ENCODE measurements around the gene SDK2.

SDK2 gene

DNA sequence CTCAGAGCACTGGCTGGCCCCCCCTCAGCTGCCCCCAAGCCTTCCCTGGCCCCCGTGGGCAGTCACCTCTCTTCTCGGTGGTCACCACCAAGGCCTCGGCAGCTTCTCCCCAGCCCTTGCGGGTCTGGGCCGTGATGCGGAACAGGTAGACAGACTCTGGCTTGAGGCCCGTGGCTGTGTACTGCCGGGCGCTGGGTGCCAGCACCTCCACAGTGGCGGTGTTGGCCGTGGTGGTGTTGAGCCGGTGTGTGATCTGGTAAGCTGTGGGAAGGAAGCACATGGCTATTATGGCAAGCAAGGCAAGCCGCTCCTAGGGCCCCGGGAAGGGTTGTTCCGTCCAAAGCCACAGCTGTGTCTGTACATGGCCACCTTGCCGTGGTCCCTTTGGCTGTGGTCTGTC, 254.0 kb downstream of the SDK2 start:
- H3K9ac ChIP-seq (ENCODE audit: low read length): no peak overlapping the region
- H3K36me3 ChIP-seq (ENCODE audit: control insufficient read depth, insufficient read depth, low read length): no peaks in the 10 kb centered on the region
- H3K27me3 ChIP-seq (ENCODE audit: control insufficient read depth, insufficient read depth, low read length): no peaks in the 10 kb centered on the region
- no peak overlapping the region for H3K27ac ChIP-seq (ENCODE audit: low read depth, low read length)
- no peak overlapping the region for H3K4me3 ChIP-seq (ENCODE audit: low read length)
- no peaks in the 10 kb centered on the region for H3K4me1 ChIP-seq (ENCODE audit: control insufficient read depth, insufficient read depth, low read length)

DNA sequence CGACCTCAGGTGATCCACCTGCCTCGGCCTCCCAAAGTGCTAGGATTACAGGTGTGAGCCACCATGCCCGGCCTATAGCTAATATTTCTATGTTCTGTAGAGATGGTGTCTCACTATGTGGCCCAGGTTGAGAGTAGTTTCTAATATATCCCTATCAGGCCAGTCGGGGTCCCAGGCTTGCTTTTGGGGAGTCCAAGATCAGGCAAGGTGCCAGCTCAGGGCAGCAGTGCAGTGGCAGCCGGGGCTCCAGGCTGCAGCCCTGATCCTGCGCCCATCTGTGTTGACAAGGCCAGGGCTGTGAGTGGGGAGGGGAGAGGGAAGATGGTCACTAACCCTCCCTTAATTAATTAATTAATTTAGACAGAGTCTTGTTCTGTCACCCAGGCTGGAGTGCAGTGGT, 254.8 kb downstream of the SDK2 start:
- Histone ChIP-seq H3K9ac (ENCODE audit: low read length) (no peak overlapping the region), H3K27ac (ENCODE audit: low read depth, low read length) (no peak overlapping the region), H3K27me3 (ENCODE audit: control insufficient read depth, insufficient read depth, low read length) (no peaks in the 10 kb centered on the region), H3K4me3 (ENCODE audit: low read length) (no peak overlapping the region), H3K4me1 (ENCODE audit: control insufficient read depth, insufficient read depth, low read length) (no peaks in the 10 kb centered on the region), H3K36me3 (ENCODE audit: control insufficient read depth, insufficient read depth, low read length) (no peaks in the 10 kb centered on the region)

DNA sequence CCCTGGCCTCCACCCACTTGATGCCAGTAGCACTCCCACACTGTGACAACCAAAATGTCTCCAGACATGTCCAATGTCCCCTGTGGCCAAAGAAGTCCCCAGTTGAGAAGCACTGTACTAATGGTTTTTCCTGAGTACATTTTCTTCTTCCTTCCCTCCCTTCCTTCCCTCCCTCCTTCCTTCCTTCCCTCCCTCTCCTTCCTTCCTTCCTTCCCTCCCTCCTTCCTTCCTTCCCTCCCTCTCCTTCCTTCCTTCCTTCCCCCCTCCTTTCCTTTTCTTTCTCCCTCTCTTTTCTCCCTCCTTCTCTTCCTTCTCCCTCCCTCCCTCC, 255.7 kb downstream of the SDK2 start:
- Histone ChIP-seq H3K4me3 (ENCODE audit: low read length) (no peak overlapping the region), H3K27ac (ENCODE audit: low read depth, low read length) (no peak overlapping the region), H3K9ac (ENCODE audit: low read length) (no peak overlapping the region), H3K36me3 (ENCODE audit: control insufficient read depth, insufficient read depth, low read length) (no peaks in the 10 kb centered on the region), H3K27me3 (ENCODE audit: control insufficient read depth, insufficient read depth, low read length) (no peaks in the 10 kb centered on the region), H3K4me1 (ENCODE audit: control insufficient read depth, insufficient read depth, low read length) (no peaks in the 10 kb centered on the region)

DNA sequence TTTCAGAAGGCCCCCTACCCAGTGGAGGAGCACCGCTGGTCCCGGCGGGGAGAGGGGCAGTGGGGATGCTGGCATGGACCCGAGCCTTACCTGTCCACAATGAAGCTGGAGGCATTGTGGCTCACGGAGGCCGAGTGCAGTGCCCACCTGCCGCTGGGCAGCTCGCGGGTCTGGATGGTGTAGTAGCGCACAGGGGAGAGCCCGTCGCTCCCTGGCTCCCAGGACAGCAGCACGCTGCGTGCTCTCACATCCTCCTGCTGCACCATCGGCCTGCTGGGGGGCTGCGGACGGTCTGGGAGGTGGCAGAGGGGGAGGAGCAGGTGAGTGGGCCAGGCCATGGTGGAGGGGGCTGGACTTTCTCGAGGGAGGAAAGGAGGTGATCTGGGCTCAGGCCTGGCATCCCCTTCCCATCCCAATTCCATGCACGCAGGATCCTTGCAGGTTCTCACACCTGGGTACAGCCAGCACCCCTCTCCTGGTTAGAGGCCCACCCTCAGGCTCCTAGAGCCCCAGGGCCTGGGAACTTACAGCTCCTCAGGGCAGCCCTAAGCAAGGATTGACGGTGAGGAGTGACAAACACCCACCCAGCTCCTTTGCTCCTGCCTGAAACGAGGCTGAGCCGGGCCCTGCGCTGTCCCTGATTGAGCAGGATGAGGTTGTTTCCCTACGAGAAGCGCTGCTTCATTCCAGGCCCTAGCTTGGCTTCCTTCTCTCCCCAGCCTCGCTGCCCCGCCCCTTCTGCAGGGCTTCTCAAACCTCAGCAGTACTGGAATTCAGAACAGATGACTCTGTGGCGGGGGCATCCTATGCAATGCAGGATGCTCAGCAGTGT, 256.3 kb downstream of the SDK2 start:
- Histone ChIP-seq H3K27ac (ENCODE audit: low read depth, low read length) (no peak overlapping the region), H3K4me3 (ENCODE audit: low read length) (no peak overlapping the region), H3K9ac (ENCODE audit: low read length) (no peak overlapping the region), H3K36me3 (ENCODE audit: control insufficient read depth, insufficient read depth, low read length) (no peaks in the 10 kb centered on the region), H3K4me1 (ENCODE audit: control insufficient read depth, insufficient read depth, low read length) (no peaks in the 10 kb centered on the region), H3K27me3 (ENCODE audit: control insufficient read depth, insufficient read depth, low read length) (no peaks in the 10 kb centered on the region)

DNA sequence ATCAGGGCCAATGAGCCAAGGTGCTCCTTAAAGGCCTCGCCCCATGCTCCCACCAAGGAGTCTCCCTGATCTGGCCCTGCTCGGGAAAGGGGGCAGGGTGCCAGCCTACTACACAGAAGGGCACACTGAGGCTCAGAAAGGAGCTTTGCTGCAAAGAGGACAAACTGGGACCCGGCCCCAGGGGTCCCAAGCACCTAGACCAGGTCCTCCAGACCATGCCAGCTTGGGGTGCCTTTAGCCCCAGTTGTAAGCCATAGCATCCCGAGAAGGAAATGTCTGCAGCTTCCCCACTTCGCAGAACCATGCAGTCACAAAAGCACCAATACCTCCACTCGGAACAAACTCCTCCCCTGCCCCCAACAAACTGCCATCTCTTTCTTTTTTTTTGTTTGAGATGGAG, 257.7 kb downstream of the SDK2 start:
- H3K4me3 ChIP-seq (ENCODE audit: low read length): no peak overlapping the region
- H3K27ac ChIP-seq (ENCODE audit: low read depth, low read length): no peak overlapping the region
- no peak overlapping the region for H3K9ac ChIP-seq (ENCODE audit: low read length)

DNA sequence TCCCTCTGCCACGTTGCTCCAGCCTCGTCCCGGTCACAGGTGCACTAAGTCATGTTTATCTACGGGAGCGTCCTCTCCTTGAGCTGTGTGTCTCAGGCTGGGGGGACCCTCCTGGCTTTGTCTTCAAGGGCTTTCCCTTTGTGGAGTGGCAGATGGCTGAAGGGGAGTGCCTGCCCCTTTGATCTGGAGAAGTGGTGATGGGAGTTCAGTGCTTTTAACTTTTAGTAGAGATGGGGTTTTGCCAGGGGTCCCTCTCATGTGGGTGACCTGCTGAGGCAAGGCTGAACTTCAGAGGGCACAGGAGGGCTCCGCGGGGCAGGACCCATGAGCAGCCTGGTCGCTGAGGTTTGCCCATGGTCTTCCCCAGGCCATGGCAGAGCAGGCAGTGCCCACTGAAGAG, 259.3 kb downstream of the SDK2 start:
- H3K4me1 ChIP-seq (ENCODE audit: control insufficient read depth, insufficient read depth, low read length): no peaks in the 10 kb centered on the region
- H3K9ac ChIP-seq (ENCODE audit: low read length): no peak overlapping the region
- no peaks in the 10 kb centered on the region for H3K36me3 ChIP-seq (ENCODE audit: control insufficient read depth, insufficient read depth, low read length)
- no peaks in the 10 kb centered on the region for H3K27me3 ChIP-seq (ENCODE audit: control insufficient read depth, insufficient read depth, low read length)
- no peak overlapping the region for H3K4me3 ChIP-seq (ENCODE audit: low read length)
- H3K27ac ChIP-seq (ENCODE audit: low read depth, low read length): no peak overlapping the region

More for the DNA sequence above, 257.7 kb downstream of the SDK2 start:
- no peaks in the 10 kb centered on the region for H3K27me3 ChIP-seq (ENCODE audit: control insufficient read depth, insufficient read depth, low read length)
- H3K36me3 ChIP-seq (ENCODE audit: control insufficient read depth, insufficient read depth, low read length): no peaks in the 10 kb centered on the region
- H3K4me1 ChIP-seq (ENCODE audit: control insufficient read depth, insufficient read depth, low read length): no peaks in the 10 kb centered on the region

DNA sequence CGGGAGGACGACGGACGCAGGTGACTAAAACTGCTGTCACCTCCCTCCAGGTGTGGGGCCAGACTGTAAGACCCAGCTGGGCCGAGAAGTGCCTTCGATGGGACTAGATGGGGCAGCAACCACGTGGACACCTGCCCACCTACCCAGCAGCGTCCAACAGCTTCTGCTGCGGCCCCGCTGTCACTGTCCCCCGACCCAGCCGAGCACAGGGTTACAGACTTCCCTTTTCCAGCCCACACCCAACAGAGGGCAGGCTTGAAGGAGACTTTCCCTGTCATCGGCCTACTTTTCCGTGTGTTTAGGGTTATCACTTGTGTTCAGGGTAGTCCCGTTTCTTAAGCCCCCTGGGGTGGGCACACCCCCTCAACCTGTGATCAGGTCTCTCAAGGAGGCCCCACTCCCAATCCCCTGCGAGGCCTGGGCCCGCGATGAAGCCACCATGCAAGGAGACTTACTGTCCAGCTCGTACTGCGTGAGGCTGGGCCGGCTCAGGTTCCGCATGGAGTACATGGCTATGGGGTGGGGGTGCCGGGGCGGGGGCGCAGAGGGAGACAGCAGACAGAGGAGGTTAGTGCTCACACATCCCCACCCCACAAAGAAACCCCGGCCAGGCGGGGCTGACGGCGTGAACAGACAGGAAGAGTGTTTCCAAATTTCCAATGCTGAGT, 263.7 kb downstream of the SDK2 start:
- no peaks in the 10 kb centered on the region for H3K27me3 ChIP-seq (ENCODE audit: control insufficient read depth, insufficient read depth, low read length)
- no peak overlapping the region for H3K9ac ChIP-seq (ENCODE audit: low read length)
- no peaks in the 10 kb centered on the region for H3K36me3 ChIP-seq (ENCODE audit: control insufficient read depth, insufficient read depth, low read length)
- no peak overlapping the region for H3K27ac ChIP-seq (ENCODE audit: low read depth, low read length)
- no peaks in the 10 kb centered on the region for H3K4me1 ChIP-seq (ENCODE audit: control insufficient read depth, insufficient read depth, low read length)
- no peak overlapping the region for H3K4me3 ChIP-seq (ENCODE audit: low read length)

DNA sequence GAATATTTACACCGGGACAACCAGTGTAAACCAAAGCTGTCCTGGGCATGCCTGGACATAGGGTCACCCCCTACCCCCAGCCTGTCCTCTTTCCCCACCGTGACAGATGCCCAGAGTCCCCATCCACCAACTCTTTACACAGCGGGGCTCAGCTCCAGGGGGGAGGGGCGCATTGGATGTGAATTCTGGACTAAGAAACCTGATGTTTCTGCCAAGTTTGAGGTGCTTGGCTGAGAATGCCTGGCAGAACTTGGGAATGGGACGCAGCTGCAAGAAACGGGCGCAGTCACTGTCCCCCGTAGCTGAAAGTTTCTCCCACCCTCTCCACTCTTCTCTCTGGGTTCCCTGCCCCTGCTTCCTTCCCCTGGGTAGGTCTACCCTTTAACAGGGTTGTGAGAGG, 264.4 kb downstream of the SDK2 start:
- Histone ChIP-seq H3K4me3 (ENCODE audit: low read length) (no peak overlapping the region), H3K9ac (ENCODE audit: low read length) (no peak overlapping the region), H3K4me1 (ENCODE audit: control insufficient read depth, insufficient read depth, low read length) (no peaks in the 10 kb centered on the region), H3K36me3 (ENCODE audit: control insufficient read depth, insufficient read depth, low read length) (no peaks in the 10 kb centered on the region), H3K27me3 (ENCODE audit: control insufficient read depth, insufficient read depth, low read length) (no peaks in the 10 kb centered on the region), H3K27ac (ENCODE audit: low read depth, low read length) (no peak overlapping the region)

DNA sequence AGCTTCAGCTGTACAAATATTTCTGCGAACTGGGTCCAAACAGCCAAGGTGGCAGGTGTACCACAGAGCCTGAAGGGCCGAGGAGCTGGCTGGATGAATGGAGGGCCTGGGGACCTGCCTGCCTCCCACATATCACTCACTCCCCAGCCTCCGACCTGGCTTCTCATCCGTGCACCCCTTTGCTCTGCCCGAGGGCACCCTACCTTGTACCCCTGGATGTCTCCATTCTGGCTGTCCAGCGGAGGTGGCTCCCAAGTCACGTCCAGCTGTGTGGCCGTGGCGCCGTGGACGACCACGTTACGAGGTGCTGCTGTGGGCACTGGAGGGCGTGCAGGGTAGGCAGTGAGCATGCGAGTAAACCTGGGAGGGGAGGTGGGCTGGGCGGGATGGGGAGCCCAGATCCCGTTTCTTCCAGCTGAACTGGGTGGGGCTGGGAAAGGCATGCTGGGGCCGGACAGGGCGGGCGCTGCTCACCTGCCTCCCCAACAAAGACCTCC, 265.2 kb downstream of the SDK2 start:
- H3K36me3 ChIP-seq (ENCODE audit: control insufficient read depth, insufficient read depth, low read length): no peaks in the 10 kb centered on the region
- no peak overlapping the region for H3K9ac ChIP-seq (ENCODE audit: low read length)
- H3K4me3 ChIP-seq (ENCODE audit: low read length): no peak overlapping the region
- no peak overlapping the region for H3K27ac ChIP-seq (ENCODE audit: low read depth, low read length)
- H3K4me1 ChIP-seq (ENCODE audit: control insufficient read depth, insufficient read depth, low read length): no peaks in the 10 kb centered on the region
- no peaks in the 10 kb centered on the region for H3K27me3 ChIP-seq (ENCODE audit: control insufficient read depth, insufficient read depth, low read length)

DNA sequence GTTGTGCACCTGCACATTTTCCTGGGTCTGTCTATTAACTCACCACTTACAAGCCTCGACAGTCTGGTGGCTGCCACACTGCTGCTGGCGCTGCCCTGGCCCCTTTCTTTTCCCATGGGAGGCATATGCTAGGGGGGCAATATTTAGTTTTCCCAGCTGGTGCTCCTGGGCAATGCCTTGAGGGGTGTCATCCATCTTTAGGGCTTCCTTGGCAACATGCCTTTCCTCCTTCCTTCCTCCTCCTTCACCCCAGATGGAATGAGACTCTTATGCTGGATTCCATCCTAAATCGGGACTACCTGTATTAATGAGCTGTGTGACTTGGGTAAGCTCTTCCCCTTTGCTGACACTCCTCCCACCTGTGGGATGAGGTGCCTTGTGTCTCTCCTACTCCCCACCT, 267.6 kb downstream of the SDK2 start:
- Histone ChIP-seq H3K4me3 (ENCODE audit: low read length) (no peak overlapping the region), H3K36me3 (ENCODE audit: control insufficient read depth, insufficient read depth, low read length) (no peaks in the 10 kb centered on the region), H3K27me3 (ENCODE audit: control insufficient read depth, insufficient read depth, low read length) (peaks cover 2% of the 10 kb centered on the region), H3K4me1 (ENCODE audit: control insufficient read depth, insufficient read depth, low read length) (no peaks in the 10 kb centered on the region), H3K9ac (ENCODE audit: low read length) (no peak overlapping the region), H3K27ac (ENCODE audit: low read depth, low read length) (no peak overlapping the region)

DNA sequence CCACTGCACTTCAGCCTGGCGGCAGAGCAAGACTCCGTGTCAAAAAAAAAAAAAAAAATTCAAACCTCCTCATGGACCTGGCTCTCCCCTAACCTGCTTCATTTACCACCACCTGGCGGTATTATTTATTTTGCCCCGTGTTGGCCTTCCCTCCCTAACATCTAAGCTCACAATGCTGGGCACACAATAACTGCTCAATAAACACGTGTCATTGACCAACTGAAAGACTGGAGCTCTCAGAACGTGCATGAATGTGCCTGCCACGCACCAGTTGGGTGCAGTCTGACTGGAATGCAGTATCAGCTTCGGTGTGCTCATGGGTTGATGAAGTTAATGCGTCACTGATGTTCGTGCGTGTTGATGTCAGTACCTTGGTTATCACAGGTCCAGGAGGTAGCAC, 268.1 kb downstream of the SDK2 start:
- Histone ChIP-seq H3K27me3 (ENCODE audit: control insufficient read depth, insufficient read depth, low read length) (peaks cover 2% of the 10 kb centered on the region), H3K9ac (ENCODE audit: low read length) (no peak overlapping the region), H3K36me3 (ENCODE audit: control insufficient read depth, insufficient read depth, low read length) (no peaks in the 10 kb centered on the region), H3K27ac (ENCODE audit: low read depth, low read length) (no peak overlapping the region), H3K4me1 (ENCODE audit: control insufficient read depth, insufficient read depth, low read length) (no peaks in the 10 kb centered on the region), H3K4me3 (ENCODE audit: low read length) (no peak overlapping the region)

DNA sequence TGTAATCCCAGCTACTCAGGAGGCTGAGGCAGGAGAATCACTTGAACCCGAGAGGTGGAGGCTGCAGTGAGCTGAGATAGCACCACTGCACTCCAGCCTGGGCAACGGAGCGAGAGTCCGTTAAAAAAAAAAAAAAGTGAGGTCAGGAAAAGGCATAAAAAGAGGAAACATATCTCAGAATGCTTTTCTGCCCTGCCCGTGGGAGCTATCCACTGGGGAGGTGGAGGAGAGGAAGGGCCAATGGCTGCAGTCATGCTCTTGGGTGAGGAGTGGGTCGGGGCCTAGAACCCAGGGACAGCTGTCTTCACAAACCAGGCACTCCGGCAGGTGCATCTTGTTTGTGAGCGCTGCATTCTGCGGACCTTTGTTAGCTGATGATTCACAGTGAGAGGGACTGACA, 272.4 kb downstream of the SDK2 start:
- Histone ChIP-seq H3K4me1 (ENCODE audit: control insufficient read depth, insufficient read depth, low read length) (peaks cover 3% of the 10 kb centered on the region), H3K9ac (ENCODE audit: low read length) (no peak overlapping the region), H3K27me3 (ENCODE audit: control insufficient read depth, insufficient read depth, low read length) (peaks cover 2% of the 10 kb centered on the region), H3K4me3 (ENCODE audit: low read length) (no peak overlapping the region), H3K36me3 (ENCODE audit: control insufficient read depth, insufficient read depth, low read length) (no peaks in the 10 kb centered on the region), H3K27ac (ENCODE audit: low read depth, low read length) (no peak overlapping the region)

DNA sequence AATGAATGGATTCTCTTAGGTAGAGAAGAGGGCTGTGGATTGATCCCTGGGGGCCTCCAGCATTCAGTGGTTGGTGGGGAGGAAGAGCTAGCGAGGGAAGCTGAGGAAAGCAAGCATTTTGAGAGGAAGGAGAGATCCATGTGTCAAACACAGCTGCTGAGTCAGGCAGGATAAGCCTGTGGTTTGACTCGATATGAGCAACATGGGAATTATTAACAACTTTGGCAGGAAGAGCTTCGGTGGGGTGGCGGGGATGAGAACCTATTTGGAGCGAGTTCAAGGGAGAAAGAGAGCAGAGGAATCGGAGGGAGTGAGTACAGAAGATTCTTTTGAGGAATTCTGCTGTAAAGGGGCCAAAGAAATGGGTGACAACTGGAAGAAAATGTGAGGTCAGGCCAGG, 273.0 kb downstream of the SDK2 start:
- H3K27me3 ChIP-seq (ENCODE audit: control insufficient read depth, insufficient read depth, low read length): peaks cover 2% of the 10 kb centered on the region
- no peak overlapping the region for H3K4me3 ChIP-seq (ENCODE audit: low read length)
- no peak overlapping the region for H3K27ac ChIP-seq (ENCODE audit: low read depth, low read length)
- H3K4me1 ChIP-seq (ENCODE audit: control insufficient read depth, insufficient read depth, low read length): peaks cover 3% of the 10 kb centered on the region
- no peak overlapping the region for H3K9ac ChIP-seq (ENCODE audit: low read length)
- no peaks in the 10 kb centered on the region for H3K36me3 ChIP-seq (ENCODE audit: control insufficient read depth, insufficient read depth, low read length)

Measured in rectal smooth muscle tissue (tissue), 1 donor.